ENCODE results near the gene UACA. TPM values are rescaled to one million over a fixed set of nuclear protein-coding genes. Genes with fewer than 3 reads are reported as not detected.

Gene UACA
- total and polyA plus RNA-seq, 2 experiments from 2014 or later, result 21.5 to 35.8 TPM

GRCh38 chr15:70625011-70625410 is 138.3 kb downstream of the UACA start:
- Mint-ChIP-seq H3K36me3 (ENCODE audit: low read depth) (peaks cover 16% of the 10 kb centered on the region), H3K4me3 (no peak overlapping the region), H3K27ac (no peak overlapping the region), H3K4me1 (peaks cover 17% of the 10 kb centered on the region), H3K9me3 (peaks cover 27% of the 10 kb centered on the region), H3K27me3 (ENCODE audit: insufficient read depth, low read depth, poor library complexity) (peaks cover 8% of the 10 kb centered on the region)
- Histone ChIP-seq H3K27me3 (ENCODE audit: insufficient read depth) (no peaks in the 10 kb centered on the region), H3K79me2 (replicated peaks; ENCODE audit: insufficient read depth) (no peaks in the 10 kb centered on the region), H3K9me2 (ENCODE audit: insufficient read depth) (no peaks in the 10 kb centered on the region), H3F3A (replicated peaks; ENCODE audit: low read depth) (no peaks in the 10 kb centered on the region), H3K4me3 (no peak overlapping the region), H3K4me1 (ENCODE audit: insufficient read depth) (no peaks in the 10 kb centered on the region; the same call in 1 of the 2 replicates), H3K36me3 (ENCODE audit: insufficient read depth) (peaks cover 9% of the 10 kb centered on the region; the same call in 1 of the 2 replicates), H3K4me2 (no peak overlapping the region), H4K20me1 (replicated peaks; ENCODE audit: insufficient read depth) (no peaks in the 10 kb centered on the region), H2AFZ (no peak overlapping the region), H3K27ac (ENCODE audit: low read depth) (no peak overlapping the region)
- ATAC-seq (no peak), DNase-seq (ENCODE audit: low spot score) (no peak)
- TF ChIP-seq ZNF462 (CRISPR knock-in tag; IDR thresholded peaks at IDR 0.05) (no peak), CREB1 (CRISPR knock-in tag; IDR thresholded peaks at IDR 0.05; ENCODE audit: low read depth) (no peak), STAT1 (IDR thresholded peaks at IDR 0.05; ENCODE audit: unreplicated experiment) (no peak), JUNB (IDR thresholded peaks at IDR 0.05; ENCODE audit: unreplicated experiment) (no peak), ZNF331 (CRISPR knock-in tag; IDR thresholded peaks at IDR 0.05; ENCODE audit: low read depth) (no peak), POLR2AphosphoS5 (IDR thresholded peaks at IDR 0.05; ENCODE audit: low read depth) (no peak), CTCF (conservative IDR thresholded peaks at IDR 0.05; ENCODE audit: low read depth in 2 of 2) (no peak), EZH2 (IDR thresholded peaks at IDR 0.05; ENCODE audit: low read depth, unreplicated experiment) (no peak), NANOG (IDR thresholded peaks at IDR 0.05; ENCODE audit: borderline replicate concordance) (no peak), ETS1 (IDR thresholded peaks at IDR 0.05) (no peak), ZNF114 (CRISPR knock-in tag; IDR thresholded peaks at IDR 0.05) (no peak), EZH2phosphoT487 (IDR thresholded peaks at IDR 0.05; ENCODE audit: unreplicated experiment) (no peak), REST (IDR thresholded peaks at IDR 0.05; ENCODE audit: unreplicated experiment) (no peak)

Data from GM23338 (cell line).